HG03439 (cell line): ENCODE results near the gene MTCL1.

ENCODE experiments used
- ATAC-seq: cut with Tn5 transposase; IDR thresholded peaks from one replicate; pipeline ENCODE4 v1.9.1; 2021; ENCODE audit warnings: mild to moderate bottlenecking, moderate library complexity; ENCODE audit not compliant: unreplicated experiment

MTCL1 gene

DNA sequence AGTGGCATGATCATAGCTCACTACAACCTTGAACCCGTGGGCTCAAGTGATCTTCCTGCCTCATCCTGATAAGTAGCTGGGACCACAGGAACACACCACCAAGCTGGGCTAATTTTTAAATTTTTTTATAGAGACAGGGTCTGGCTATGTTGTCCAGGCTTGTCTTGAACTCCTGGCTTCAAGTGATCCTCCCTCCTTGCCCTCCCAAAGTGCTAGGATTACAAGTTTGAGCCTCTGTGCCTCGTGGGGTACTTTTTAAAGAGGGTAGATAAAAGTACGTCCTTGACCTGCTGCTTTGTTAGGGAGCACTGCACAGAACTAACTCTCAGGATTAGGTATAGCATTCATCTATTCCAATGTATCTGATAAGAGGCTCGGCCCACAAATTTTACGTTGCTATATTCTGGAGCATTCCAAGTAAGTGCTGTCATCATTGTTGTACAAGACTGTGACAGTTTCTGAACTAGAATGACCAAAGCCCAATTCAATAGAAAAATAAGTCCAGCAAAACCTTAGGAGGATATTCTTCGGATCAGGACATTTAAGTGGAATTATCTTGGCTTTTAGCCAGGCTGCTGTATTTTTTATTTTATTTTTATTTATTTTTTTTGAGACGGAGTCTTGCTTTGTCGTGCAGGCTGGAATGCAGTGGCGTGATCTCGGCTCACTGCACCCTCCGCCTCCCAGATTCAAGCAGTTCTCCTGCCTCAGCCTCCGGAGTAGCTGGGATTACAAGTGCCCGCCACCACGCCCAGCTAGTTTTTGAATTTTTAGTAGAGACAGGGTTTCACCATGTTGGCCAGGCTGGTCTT is 4.1 kb downstream of the MTCL1 start:
- no peak for ATAC-seq

DNA sequence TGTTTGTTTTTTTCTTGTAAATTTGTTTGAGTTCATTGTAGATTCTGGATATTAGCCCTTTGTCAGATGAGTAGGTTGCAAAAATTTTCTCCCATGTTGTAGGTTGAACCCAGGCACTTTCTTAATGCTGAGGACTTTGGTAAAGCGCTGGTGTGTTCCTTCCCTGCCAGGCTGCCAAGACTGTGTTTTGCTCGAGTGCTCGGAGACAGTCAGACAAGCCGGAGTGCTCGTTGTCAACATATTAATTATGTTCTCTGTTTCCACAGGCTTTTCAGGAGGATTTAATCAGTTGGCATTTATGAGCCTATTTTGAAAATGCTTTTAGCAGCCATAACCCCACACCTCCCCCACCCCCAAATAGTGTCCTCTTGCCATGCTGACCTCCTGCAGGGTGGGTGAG is 6.4 kb downstream of the MTCL1 start:
- no peak for ATAC-seq

DNA sequence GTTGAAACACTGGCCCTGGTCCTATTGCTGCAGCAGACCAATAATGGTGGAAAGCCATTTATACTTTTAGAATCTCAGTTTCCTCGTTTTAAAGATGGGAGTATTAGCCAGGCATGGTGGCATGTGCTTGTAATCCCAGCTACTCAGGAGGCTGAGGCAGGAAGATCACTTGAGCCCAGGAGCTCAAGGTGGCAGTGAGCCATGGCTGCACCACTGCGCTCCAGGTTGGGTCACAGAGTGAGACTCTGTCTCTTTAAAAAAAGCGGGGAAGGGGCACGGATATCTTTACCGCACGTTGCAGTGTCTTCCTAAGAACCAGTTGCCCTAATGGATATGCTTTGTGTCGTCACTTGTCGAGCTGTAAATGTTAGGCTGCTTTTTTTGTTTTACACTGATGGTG is 8.3 kb downstream of the MTCL1 start:
- ATAC-seq, result no peak

DNA sequence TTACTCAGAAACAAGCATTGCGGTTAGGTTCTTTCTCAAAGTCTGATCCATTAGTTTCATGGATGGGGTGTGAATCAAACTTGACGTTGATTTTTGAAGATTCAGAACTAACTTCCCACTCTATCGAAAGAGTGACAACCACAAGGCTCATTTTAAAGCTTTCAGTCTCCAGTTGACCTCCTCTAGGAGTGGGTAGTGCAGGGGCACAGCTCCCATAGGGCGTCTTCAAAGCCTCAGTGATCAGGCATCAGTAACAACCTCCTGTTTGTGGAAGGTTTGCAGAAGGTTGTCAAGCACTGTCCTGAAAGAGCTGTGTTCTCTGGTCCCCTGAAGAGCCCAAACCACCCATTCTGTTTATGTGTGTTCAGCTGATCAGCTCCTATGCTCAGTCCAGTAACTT is 10.2 kb downstream of the MTCL1 start:
- no peak for ATAC-seq

DNA sequence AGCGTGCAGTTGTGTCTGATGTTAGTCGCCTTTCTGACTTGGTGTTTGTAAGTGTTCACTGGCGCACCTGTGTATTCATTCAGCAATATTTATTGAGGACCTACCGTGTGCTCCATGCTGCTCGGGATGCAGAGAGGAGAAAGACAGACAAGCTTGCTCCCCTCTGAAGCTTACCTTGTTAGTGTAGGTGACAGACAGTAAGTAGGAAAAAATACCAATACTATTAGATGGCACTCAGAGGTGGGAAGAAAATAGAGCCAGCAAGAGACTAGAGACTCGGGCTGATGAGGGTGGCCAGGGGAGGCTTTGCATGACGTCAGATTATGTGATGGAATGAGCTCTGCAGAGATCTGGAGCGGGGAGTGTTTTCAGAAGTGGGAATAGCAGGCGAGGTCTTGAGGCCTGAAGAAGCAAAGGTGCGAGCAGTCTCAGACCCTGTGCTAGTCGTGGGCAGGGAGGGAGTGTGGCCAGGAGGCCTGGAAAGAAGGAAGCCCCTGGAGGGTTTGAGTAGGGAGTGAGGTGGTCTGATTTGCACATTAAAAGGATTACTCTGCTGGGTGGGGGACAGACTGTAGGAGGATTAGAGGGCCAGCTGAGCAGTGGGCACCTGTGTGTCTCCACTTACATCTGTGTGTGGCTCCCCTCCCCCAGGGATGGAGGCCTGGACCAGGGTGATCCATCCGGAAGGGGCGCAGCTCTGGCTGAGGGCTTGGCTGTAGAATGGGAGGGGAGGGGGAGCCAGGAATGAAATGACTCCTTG is 11.8 kb downstream of the MTCL1 start:
- ATAC-seq, result no peak

DNA sequence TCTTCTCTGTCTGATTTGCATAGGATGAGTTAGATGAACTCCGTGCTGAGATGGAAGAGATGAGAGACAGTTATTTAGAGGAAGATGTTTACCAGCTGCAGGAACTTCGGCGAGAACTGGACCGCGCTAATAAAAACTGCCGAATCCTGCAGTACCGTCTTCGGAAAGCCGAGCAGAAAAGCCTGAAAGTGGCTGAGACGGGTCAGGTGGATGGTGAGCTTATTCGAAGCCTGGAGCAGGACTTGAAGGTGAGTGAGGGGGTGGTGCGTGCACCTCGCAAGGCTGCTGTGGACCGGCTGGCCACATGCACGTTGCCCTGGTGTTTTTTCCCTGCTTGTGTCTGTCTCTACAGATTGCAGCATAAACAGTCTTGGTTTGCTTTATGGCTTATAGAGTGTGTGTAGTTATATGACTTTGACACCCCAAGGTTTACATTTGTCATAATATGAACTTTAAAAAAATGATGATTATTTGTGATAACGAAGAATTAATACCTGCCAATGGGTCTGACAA is 13.1 kb downstream of the MTCL1 start:
- no peak for ATAC-seq

DNA sequence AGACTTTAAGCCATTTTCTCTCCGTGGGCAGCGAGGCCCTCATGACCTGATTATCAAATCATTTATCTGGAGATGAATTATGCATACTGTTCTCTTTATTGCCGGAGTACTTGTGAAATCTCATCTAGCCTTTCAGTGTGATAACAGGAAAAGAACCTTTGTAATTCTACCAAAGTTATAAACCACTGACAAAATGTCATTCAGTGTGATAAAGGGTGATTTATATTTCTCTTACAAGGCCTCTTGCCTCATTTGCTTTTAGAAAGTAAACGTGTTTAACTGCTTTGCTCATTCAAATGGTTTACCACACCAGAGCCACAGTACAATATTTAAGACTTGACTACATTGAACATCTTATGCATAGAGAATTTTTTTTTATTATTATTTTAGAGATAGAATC is 13.8 kb downstream of the MTCL1 start:
- no peak for ATAC-seq

DNA sequence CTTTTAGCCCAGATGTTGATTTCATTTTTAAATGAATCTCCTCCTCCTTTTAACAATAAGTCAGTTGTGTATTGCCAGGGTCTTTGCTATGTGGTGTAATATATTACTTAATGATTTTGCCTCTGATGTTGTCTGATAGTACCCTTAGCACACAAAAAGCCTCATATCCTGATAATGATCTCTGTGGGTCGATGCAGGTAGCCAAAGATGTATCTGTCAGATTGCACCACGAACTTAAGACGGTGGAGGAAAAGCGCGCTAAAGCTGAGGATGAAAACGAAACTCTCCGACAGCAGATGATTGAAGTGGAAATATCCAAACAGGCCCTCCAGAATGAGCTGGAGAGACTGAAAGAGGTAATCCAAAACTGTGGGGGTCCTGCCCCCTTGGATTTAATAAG is 14.8 kb downstream of the MTCL1 start:
- no peak for ATAC-seq

DNA sequence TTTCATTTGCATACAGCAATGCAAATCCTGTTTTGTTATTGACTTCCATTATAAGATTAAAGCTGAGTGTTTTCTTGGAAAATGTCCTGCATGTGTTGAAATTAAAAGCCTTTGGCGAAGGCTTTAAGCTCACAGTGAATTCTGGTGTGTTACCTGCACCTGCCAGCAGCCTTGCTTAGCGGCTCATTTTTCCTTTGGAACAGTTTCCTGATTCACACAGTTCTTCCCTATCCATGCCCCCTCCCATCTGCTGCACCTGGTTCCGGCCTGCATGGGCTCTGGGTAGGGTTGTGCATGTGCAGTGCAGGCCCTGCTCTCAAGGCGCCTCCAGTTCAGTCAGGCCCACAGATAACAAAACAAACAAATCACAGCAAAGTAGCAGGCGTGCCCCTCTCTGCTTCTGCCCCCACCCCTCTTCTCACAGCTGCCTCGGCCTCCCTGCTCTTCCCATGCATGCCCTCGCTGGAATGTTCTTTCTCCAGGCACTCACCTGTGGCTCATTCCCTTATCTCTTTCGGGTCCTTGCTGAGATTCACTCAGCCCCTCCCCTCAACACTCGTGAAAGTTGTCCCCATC is 15.8 kb downstream of the MTCL1 start:
- ATAC-seq, result no peak

DNA sequence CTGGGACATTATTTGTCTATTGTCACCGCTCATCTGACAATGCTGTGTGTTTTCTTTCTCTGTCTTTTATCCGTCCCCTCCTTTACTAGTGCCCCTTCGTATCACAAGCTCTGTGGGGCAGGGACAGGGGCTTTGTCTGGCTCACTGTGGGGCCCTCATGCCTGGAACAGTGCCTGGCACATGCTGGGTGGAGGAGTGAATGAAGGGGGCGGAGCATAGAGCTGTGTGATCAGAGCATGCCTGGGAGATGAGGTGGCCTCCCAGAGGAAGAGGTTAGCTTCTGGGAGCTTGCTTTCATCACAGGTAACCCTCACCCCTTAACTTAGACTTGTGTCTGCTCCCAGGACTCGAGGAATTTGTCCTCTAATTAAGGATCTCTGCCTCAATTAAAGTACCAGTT is 16.4 kb downstream of the MTCL1 start:
- no peak for ATAC-seq

DNA sequence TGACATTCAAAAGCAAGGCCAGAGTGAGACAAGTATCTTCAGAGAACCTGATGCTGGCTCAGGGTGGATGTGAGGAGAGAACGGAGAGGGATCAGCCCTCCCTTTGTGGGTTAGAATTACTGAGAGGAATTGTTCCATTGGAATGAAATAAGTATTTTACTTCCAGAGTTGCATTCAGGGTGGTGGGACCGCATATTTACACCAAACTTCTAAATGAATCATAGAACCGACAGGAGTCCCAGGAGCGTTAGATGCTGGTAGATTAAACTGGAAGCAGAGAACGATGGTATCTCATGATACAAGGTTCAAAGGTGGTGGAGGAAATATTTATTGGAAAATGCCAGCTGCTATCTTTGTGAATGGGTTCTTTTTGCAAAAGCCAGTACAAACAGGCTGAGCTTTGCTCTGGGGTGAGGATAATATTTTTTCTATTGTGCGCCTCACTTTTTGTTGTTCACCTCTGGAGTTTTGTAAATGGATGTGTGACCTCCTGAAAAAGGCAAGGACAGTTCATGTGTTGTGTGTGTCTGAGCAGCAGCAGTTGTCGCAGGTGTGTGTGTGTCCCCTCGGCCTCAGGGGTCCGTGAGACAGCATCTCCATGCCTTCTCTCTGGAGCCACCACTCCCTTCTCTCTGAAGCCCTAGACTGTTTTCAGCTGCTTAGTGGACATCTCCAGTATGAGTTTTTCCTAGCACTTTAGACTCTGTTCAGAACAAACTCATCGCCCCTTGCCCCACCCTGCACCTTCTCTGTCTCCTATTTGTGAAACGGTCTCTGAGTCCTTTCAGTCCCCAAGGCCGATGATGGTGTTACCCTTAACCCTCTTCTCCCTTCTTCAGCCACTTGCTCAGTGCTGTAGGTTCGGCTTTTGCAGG is 17.8 kb downstream of the MTCL1 start:
- no peak for ATAC-seq

DNA sequence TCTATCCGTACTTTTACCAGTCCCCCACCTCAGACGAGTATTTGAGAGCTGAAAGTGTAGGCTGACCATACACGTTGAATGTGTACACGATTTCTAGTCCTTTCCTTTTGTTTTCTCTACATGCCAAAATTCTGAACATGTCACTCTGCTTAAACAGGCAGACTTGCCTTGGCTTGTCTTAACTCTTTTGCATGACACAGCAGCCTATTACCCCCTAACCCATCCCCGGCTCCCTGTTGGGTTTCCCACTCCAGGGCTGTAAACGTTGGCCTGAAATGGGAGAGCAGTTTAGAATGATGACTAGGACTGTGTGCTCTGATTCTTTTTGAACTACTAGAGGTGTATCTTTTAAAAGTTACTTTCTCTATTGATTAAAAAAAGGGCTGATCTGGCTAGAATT is 19.1 kb downstream of the MTCL1 start:
- ATAC-seq, result no peak

DNA sequence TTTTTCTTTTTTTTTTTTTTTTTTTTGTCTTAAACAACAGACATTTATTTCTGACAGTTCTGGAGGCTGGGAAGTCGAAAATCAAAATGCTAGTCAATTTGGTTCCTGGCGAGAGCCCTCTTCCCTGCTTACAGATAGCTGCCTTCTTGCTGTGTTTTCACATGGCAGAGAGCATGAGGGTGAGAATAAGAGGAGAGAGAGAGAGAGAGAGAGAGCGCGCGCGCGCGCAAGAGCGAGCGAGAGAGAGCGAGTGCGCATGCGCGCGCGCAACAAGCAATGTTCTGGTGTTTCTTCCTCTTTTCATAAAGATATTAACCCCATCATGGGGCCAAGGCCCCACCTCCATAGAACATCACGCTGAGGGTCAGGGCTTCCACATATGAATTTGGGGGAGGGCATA is 20.9 kb downstream of the MTCL1 start:
- no peak for ATAC-seq

DNA sequence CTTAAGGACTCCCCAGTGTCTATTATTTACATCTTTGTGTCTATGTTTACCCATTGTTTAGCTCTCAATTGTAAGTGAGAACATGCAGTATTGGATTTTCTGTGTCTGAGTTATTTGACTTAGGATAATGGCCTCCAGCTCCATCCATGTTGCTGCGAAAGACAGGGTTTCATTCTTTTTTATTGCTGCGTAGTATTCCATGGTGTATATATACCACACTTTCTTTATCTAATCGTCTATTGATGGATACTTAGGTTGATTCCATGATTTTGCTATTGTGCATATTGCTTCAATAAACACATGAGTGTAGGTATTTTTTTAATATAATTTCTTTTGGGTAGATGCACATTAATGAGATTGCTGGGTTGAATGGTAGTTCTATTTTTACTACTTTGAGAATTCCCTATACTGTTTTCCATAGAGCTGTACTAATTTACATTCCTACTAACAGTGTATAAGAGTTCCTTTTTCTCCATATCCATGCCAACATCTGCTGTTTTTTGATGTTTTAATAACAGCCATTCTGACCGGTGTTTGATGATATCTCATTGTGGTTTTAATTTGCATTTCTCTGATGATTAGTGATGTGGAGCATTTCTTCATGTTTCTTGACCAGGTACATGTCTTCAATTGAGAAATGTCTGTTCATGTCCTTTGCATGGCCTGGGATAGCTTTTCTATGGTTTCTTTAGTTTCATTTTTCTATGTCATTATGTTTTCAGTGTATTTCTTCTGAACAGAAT is 21.8 kb downstream of the MTCL1 start:
- no peak for ATAC-seq

DNA sequence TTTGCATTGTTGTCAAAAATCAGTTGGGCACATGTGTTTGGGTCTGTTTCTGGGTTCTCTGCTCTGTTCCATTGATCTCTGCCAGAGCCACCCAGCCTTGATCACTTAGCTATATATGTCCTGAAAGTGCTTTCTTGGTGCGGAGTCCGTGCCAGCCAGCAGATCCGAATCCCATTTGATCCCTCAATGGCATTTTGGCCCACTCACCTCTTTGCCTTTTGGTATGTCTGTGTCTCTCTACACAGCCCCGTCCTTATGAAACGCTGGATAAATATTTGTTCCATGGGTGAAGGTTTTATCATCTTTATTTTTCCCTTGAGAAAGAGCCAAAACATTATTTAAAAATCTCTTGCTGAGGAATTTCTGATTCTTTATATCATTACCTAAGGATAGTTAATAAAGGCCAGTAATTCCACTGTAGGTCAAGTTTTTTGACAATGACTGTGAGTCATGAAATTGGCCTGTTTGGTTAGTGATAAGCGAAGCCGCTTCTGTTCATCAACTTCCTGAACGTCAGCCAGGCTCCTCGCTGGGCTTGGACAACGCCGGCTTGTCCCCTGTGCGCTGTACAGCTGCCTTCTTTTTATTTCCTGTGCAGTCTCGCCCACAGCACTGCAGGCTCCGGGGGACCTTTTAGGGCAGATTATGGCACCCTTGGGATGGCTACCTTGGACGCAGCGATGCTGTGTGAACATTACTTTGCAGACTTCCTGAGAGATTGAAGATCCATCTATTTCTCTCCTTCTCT is 24.9 kb downstream of the MTCL1 start:
- ATAC-seq, result no peak

DNA sequence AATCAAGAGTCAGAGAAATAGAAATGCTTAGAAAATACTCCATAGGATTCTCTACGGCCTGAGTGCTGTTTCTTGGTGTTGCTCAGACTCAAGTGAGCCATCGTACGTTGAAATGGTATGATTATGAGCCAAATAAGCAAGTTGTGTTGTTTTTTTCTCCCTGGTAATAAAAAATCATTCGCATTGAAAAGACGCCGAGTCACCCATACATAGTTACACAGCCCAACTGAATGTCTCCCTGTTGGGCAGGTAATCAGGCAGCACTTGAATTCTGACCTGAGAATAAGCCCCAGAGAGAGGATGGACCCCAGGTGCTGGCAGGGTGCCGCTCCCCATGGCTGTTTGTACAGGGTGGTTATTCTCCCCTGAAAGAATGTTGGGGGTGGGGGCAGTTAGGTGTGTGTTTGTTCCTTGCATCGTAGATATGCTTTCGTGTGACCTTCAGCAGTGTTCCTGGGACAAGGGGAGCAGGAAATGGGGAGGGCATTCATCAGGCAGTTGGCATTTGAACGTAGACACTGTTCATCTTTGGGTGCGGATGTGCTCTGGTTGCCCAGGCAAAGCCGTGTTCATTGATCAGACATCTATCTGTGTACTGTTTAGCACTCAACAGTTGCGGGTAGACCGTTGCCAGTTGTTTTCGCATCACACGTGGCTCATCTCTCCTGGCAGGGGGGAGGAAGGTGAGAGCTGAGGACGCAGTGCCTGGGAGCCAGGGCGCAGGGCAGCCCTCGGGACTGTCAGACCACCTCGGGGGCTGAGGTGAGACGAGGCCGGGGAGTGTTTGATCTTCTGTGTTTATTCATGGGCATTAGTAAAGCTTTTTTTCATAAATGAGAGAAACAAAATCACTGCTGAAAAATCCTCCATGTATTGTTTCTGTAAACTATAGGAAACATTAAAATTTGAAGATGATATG is 27.3 kb downstream of the MTCL1 start:
- no peak for ATAC-seq

DNA sequence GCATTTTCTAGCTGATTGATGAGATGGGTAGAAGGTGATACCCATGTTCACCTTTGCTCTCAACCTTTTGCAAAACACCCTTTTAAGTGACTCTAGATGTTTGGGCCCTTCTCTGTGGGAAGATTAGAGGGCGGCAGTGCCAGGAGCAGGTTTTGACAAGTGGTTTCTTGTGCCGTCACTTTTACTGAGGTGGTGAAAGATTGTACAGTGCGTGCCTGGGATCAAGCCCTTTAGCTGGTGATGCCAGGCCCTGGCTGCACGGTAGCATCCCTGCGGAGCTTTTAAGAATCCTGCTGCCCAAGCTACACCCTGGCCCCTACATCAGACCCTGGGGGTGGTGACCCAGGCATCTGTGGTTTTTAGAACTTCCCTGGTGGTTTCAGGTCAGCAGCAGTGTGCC is 29.1 kb downstream of the MTCL1 start:
- no peak for ATAC-seq

DNA sequence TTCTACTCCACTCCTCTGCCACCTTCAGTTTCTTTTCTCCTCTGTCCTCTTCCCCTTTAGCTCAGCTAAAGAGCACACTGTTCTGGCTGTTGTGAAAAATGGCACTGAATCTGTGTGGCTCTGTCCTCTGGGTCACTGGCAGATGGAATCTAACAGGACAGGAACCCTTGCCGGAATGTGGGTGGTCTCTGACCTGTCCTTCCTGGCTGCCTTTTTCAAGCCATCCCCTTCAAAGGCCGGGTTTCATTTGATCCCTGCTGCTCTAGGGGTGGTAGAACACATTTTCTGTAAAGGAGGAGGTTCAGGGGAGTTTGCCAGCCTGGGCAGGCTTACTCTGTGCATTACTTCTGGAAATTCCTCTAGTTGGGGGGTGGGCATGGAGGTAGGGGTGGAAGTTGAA is 29.9 kb downstream of the MTCL1 start:
- ATAC-seq, result no peak

DNA sequence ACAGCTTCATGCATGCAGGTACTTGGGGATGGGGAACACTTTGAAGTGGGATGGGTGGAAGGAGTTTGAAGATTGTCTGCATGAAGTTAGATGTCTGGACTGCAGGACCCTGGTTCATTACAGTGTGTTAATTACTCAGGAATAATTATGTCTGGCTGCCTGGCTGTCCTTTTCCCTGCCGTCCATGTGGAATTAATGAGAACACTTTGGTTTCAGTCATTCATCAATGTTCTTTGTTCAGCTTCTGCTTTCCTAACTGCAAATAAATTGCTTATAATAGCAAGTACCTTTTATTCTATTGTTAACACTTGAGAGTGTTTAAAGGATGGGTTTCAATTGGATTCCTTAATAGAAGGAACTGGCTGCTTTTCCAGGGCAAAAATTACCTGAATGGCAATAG is 35.8 kb downstream of the MTCL1 start:
- no peak for ATAC-seq
